CD4-positive, alpha-beta T cell treated with Interleukin-15 for 4 hours (primary cell): Measurements from ENCODE around the gene GEN1.
A peak's percentile ranks its signal among the peaks of the same experiment; 100 is the strongest.

Experiments used
- DNase-seq: peaks from one replicate; pipeline ENCODE4 v3.0.0-alpha.2; 2020; ENCODE audit warnings: low spot score

Gene GEN1

GRCh38 chr2:17827785-17828184, 73.8 kb downstream of the GEN1 start:
- no peak for DNase-seq

GRCh38 chr2:17830053-17831034, 76.4 kb downstream of the GEN1 start:
- peak; percentile 8 for DNase-seq

- no peak for DNase-seq
Observed at GRCh38 chr2:17835516-17835915, 81.6 kb downstream of the GEN1 start.
